Left ventricle myocardium inferior (tissue), 1 donor: ENCODE data around the gene ANKS1B. TPM values are rescaled to one million over a fixed set of nuclear protein-coding genes. Genes with fewer than 3 reads are reported as not detected.

Experiments
- DNase-seq: peaks from one replicate; pipeline ENCODE4 v3.0.0-alpha.2; 2020
- H3K27ac ChIP-seq: fragments of 200-600 bp; replicated peaks from 2 replicates; pipeline ENCODE4 v1.8.0; 2021
- H3K27me3 ChIP-seq: fragments of 200-600 bp; 2 replicates; pipeline ENCODE4 v1.8.0; 2021; ENCODE audit warnings: low read depth
- H3K36me3 ChIP-seq: fragments of 200-600 bp; 2 replicates; pipeline ENCODE4 v1.8.0; 2021
- H3K4me1 ChIP-seq: fragments of 200-600 bp; 2 replicates; pipeline ENCODE4 v1.8.0; 2021
- H3K4me3 ChIP-seq: fragments of 200-600 bp; 2 replicates; pipeline ENCODE4 v1.8.0; 2021; ENCODE audit warnings: mild to moderate bottlenecking, moderate library complexity
- H3K9me3 ChIP-seq: fragments of 200-600 bp; replicated peaks from 2 replicates; pipeline ENCODE4 v1.8.0; 2021
- CTCF ChIP-seq: fragments of 200-600 bp; IDR thresholded peaks from 2 replicates; pipeline ENCODE4 v1.8.0; 2021; ENCODE audit warnings: antibody characterized with exemption, mild to moderate bottlenecking, borderline replicate concordance
- intact Hi-C: fragments of 100-400 bp; cut with micrococcal nuclease; formaldehyde crosslinking; loops from one replicate; pipeline ENCODE4 v1.11.0; 2022
- total RNA-seq: library from RNA; stranded (reverse); fragmentation: NEBNext Ultra II Directional; extraction: Animal tissue kit (Norgen Biotek cat#: 25700); gene quantifications from one replicate; pipeline ENCODE4 v1.2.1, GENCODE V29; 2021
- donor health status: DM: no; HTN: yes; CAD: no; lungs with severe emphysema.

Gene ANKS1B
- total RNA-seq, 1 donor from 2014 or later: 1.6 TPM

GRCh38 chr12:99232324-99232723 lies 752.4 kb downstream of the ANKS1B start:
- H3K9me3 ChIP-seq: no peaks in the 10 kb centered on the region
- no peak for DNase-seq
- no peak for TF ChIP-seq CTCF
- H3K27ac ChIP-seq: no peak overlapping the region
- intact Hi-C loops: no loop called here
- H3K36me3 ChIP-seq: no peaks in the 10 kb centered on the region
- H3K27me3 ChIP-seq: no peaks in the 10 kb centered on the region
- H3K4me1 ChIP-seq: no peaks in the 10 kb centered on the region
- no peak overlapping the region for H3K4me3 ChIP-seq

GRCh38 chr12:99231031-99231430 lies 753.7 kb downstream of the ANKS1B start:
- Histone ChIP-seq H3K36me3 (no peaks in the 10 kb centered on the region), H3K27ac (no peak overlapping the region), H3K27me3 (no peaks in the 10 kb centered on the region), H3K4me3 (no peak overlapping the region), H3K4me1 (no peaks in the 10 kb centered on the region), H3K9me3 (no peaks in the 10 kb centered on the region)
- DNase-seq: no peak
- intact Hi-C loops: no loop called here
- TF ChIP-seq CTCF: no peak

GRCh38 chr12:99224237-99224636 lies 760.5 kb downstream of the ANKS1B start:
- intact Hi-C loops: no loop called here
- no peak for TF ChIP-seq CTCF
- Histone ChIP-seq H3K27ac (no peak overlapping the region), H3K4me1 (no peaks in the 10 kb centered on the region), H3K4me3 (no peak overlapping the region), H3K36me3 (no peaks in the 10 kb centered on the region), H3K9me3 (no peaks in the 10 kb centered on the region), H3K27me3 (no peaks in the 10 kb centered on the region)
- DNase-seq: no peak

- H3K4me3 ChIP-seq: no peak overlapping the region
- no peaks in the 10 kb centered on the region for H3K27me3 ChIP-seq
- no peak for DNase-seq
- intact Hi-C loops: no loop called here
- H3K27ac ChIP-seq: no peak overlapping the region
- no peak for TF ChIP-seq CTCF
- H3K36me3 ChIP-seq: no peaks in the 10 kb centered on the region
- no peaks in the 10 kb centered on the region for H3K9me3 ChIP-seq
- H3K4me1 ChIP-seq: no peaks in the 10 kb centered on the region
Measured at GRCh38 chr12:99223579-99223978, 761.2 kb downstream of the ANKS1B start.

GRCh38 chr12:99213047-99213446 lies 771.7 kb downstream of the ANKS1B start:
- no peak overlapping the region for H3K27ac ChIP-seq
- H3K36me3 ChIP-seq: no peaks in the 10 kb centered on the region
- no peak overlapping the region for H3K4me3 ChIP-seq
- no peak for DNase-seq
- no peak for TF ChIP-seq CTCF
- no peaks in the 10 kb centered on the region for H3K4me1 ChIP-seq
- no peaks in the 10 kb centered on the region for H3K27me3 ChIP-seq
- H3K9me3 ChIP-seq: peaks cover 56% of the 10 kb centered on the region
- intact Hi-C loops: no loop called here

GRCh38 chr12:99212275-99212674 lies 772.5 kb downstream of the ANKS1B start:
- TF ChIP-seq CTCF: no peak
- Histone ChIP-seq H3K27me3 (no peaks in the 10 kb centered on the region), H3K27ac (no peak overlapping the region), H3K4me3 (no peak overlapping the region), H3K9me3 (peaks cover 56% of the 10 kb centered on the region), H3K4me1 (no peaks in the 10 kb centered on the region), H3K36me3 (no peaks in the 10 kb centered on the region)
- intact Hi-C loops: no loop called here
- DNase-seq: no peak
